Articular chondrocyte of knee joint (primary cell): Measurements from ENCODE around the gene TIGD4. TPM values are rescaled to one million over a fixed set of nuclear protein-coding genes. Genes with fewer than 3 reads are reported as not detected.

Source experiments
- total RNA-seq: library from RNA; depleted of rRNA; stranded (reverse); fragments of >200 nt; gene quantifications from 2 replicates; pipeline ENCODE4 v1.2.3, GENCODE V29; 2012

TIGD4 gene
- 0.22 and 0.39 TPM in 2 replicates for total RNA-seq

GRCh38 chr4:152779513-152780266 lies at the start of gene TIGD4, which contains the start of gene ARFIP1:
Gene TIGD4, minus strand, starts transcription at chr4:152779730. Its CDS starts 8,726 bp downstream, at chr4:152771004.
Gene ARFIP1, plus strand, starts transcription at chr4:152779954. Its CDS starts 49,680 bp downstream, at chr4:152829634.

Other genes starting within 250 kb of the TIGD4 start
- 58.9 and 86.9 TPM in 2 replicates for gene FBXW7, start 243.6 kb downstream of the TIGD4 start, total RNA-seq
- 7.7 and 10.8 TPM in 2 replicates for gene TMEM154, start 99.7 kb downstream of the TIGD4 start, total RNA-seq
- 44.7 and 46.0 TPM in 2 replicates for gene ARFIP1, start 224 bp upstream of the TIGD4 start, total RNA-seq
- gene FHDC1, start 156.6 kb upstream of the TIGD4 start, total RNA-seq: 0.76 and 0.91 TPM in 2 replicates